Epithelial cell of alveolus of lung (primary cell): ENCODE results near the gene SRSF3. TPM values are rescaled to one million over a fixed set of nuclear protein-coding genes. Genes with fewer than 3 reads are reported as not detected.

Source experiments
- total RNA-seq: library from RNA; depleted of rRNA; stranded (reverse); fragments of >200 nt; gene quantifications from 2 replicates; pipeline ENCODE4 v1.2.1, GENCODE V29; 2015

SRSF3 gene
- 127 and 269 TPM in 2 replicates for total RNA-seq

GRCh38 chr6:36594029-36594815 lies at the start of gene SRSF3:
SRSF3 (plus strand) TSS chr6:36594362; CDS start chr6:36596763, 2,401 bp downstream.

DNA sequence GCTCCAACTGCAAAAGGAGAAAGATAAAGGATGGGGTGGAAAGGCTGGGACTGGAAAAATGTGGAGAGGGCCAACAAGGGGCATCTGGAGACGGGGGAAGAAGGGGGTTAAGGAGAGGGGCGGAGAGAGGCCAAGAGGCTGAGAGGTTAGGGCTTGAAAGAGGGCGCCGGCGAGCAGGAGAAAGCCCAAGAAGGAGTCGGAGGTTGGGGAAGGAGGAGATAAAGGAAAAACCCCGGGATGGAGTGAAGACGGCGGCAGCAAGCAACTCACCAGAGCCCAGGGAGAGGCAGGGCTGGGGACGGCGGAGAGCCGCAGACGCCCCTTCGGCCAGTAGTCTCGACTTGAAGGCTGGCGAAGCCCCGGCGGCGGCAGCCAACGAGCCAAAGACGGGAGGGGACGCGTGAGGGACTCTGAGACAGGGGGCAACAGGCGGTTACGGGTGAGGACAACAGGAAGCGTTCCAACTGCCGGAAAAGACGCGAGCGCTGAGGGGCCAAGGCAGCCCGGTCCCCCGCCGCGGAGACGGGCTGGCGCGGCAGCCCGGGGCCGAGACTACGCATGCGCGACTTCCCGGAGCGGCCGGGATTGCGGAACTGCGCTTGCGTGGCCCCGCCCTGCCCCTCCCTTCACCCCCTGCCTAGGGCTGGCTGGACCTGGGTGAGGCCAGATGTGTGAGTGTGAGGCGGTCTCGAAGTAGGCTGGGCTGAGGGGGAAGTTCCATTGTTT lies 47.1 kb upstream of the SRSF3 start, which contains the start of gene STK38:
STK38 (minus strand) TSS at position 560 of the 726 bp plus-strand sequence. CDS start 7,277 bp downstream, outside the sequence.

Other genes with a start within 250 kb of the SRSF3 start
- gene ETV7, start 206.7 kb upstream of the SRSF3 start, total RNA-seq = 0.48 and 1.3 TPM in 2 replicates
- under 0.01 TPM in 1 of 2 replicates, not detected in the other for gene PXT1, start 151.5 kb upstream of the SRSF3 start, total RNA-seq
- gene KCTD20, start 151.4 kb upstream of the SRSF3 start, total RNA-seq = 49.3 and 55.6 TPM in 2 replicates
- gene STK38, start 46.9 kb upstream of the SRSF3 start, total RNA-seq = 15.8 and 18.4 TPM in 2 replicates
- 342 and 559 TPM in 2 replicates for gene CDKN1A, start 84.4 kb downstream of the SRSF3 start, total RNA-seq
- gene RAB44, start 103.5 kb downstream of the SRSF3 start, total RNA-seq = 0.13 and 0.40 TPM in 2 replicates
- gene CPNE5, start 245.1 kb downstream of the SRSF3 start, total RNA-seq = 0.26 TPM in 1 of 2 replicates, not detected in the other